Vagina (tissue), 2 donors: Measurements from ENCODE around the gene AMZ2.

ENCODE experiments used
- POLR2A ChIP-seq, 2 donors: fragments of 450-650 bp; IDR thresholded peaks; one replicate each; pipeline ENCODE4 v1.6.1; 2017; ENCODE audit warnings: antibody characterized with exemption in 2 of 2, mild to moderate bottlenecking in 2 of 2, moderate library complexity in 2 of 2
- POLR2AphosphoS5 ChIP-seq, 2 donors: sonication (generic); formaldehyde crosslinking; IDR thresholded peaks; one replicate each; pipeline ENCODE4 v1.9.0; 2017; ENCODE audit warnings: antibody characterized with exemption in 2 of 2, mild to moderate bottlenecking in 2 of 2, low read depth in 1 of 2; ENCODE audit not compliant: insufficient read depth in 1 of 2

- TF ChIP-seq POLR2AphosphoS5 (IDR thresholded peaks at IDR 0.05; ENCODE audit: insufficient read depth in 1 of 2, low read depth in 1 of 2): no peak
- TF ChIP-seq POLR2A (IDR thresholded peaks at IDR 0.05): no peak
These were observed 54.8 kb downstream of the AMZ2 start for GRCh38 chr17:68302666-68303065.
